Stimulated activated CD4-positive, alpha-beta T cell treated with anti-CD3 and anti-CD28 coated beads, Interleukin-12 subunit alpha, Interleukin-12 subunit beta, amount 100 ng/mL, for 24 hours (primary cell): Measurements from ENCODE around the gene PTGR3.

ENCODE experiments used
- DNase-seq, 2 experiments: peaks; one replicate each; pipeline ENCODE4 v3.0.0-alpha.2; 2020; ENCODE audit warnings: low read depth in 2 of 2

PTGR3 gene

GRCh38 chr18:75215663-75216062, 6.7 kb upstream of the PTGR3 start:
- DNase-seq = no peak

GRCh38 chr18:75214766-75215510, 6.0 kb upstream of the PTGR3 start:
- DNase-seq = no peak

GRCh38 chr18:75214332-75214690, 5.4 kb upstream of the PTGR3 start:
- DNase-seq = no peak

- no peak for DNase-seq
Measured at GRCh38 chr18:75213611-75214331, 4.8 kb upstream of the PTGR3 start.

- DNase-seq = no peak
Measured at GRCh38 chr18:75212751-75213090, 3.8 kb upstream of the PTGR3 start.

- no peak for DNase-seq
Measured at GRCh38 chr18:75211953-75212750, 3.2 kb upstream of the PTGR3 start.

GRCh38 chr18:75211626-75211952, 2.6 kb upstream of the PTGR3 start:
- DNase-seq = no peak

- no peak for DNase-seq
Measured at GRCh38 chr18:75211002-75211621, 2.2 kb upstream of the PTGR3 start.

- no peak for DNase-seq
Measured at GRCh38 chr18:75210274-75211001, 1.5 kb upstream of the PTGR3 start, which contains the start of gene TSHZ1. Gene TSHZ1, plus strand, starts transcription at chr18:75210797. Its CDS starts 1,080 bp downstream, at chr18:75211877.

GRCh38 chr18:75209951-75210258, 966 bp upstream of the PTGR3 start:
- no peak for DNase-seq

- no peak for DNase-seq
Measured at GRCh38 chr18:75208836-75209128, 157 bp downstream of the PTGR3 start.

- peak; percentile 24 to 51 for DNase-seq
Measured at GRCh38 chr18:75208155-75208835, 644 bp downstream of the PTGR3 start.

- DNase-seq = no peak
Measured at GRCh38 chr18:75207310-75208154, 1.4 kb downstream of the PTGR3 start.

GRCh38 chr18:75206452-75207309, 2.3 kb downstream of the PTGR3 start:
- DNase-seq = no peak

GRCh38 chr18:75205514-75206132, 3.3 kb downstream of the PTGR3 start:
- DNase-seq = no peak

- no peak for DNase-seq
Measured at GRCh38 chr18:75204732-75205513, 4.0 kb downstream of the PTGR3 start.

- DNase-seq = no peak
Measured at GRCh38 chr18:75204269-75204731, 4.6 kb downstream of the PTGR3 start.
